IPS DF 6.9 (cell line): ENCODE results near the gene CENPM.

Source experiments
- DNase-seq: peaks from one replicate; pipeline ENCODE4 v3.0.0-alpha.2; 2013; ENCODE audit warnings: low read depth, low spot score
- H3K27ac ChIP-seq: one replicate; pipeline ENCODE4 v1.5.1; 2013; ENCODE audit warnings: low read length, control low read depth
- H3K27me3 ChIP-seq: 2 replicates; pipeline ENCODE4 v1.6.1; 2013; ENCODE audit warnings: mild to moderate bottlenecking, low read length; ENCODE audit not compliant: control insufficient read depth, insufficient read depth
- H3K36me3 ChIP-seq: 2 replicates; pipeline ENCODE4 v1.6.1; 2013; ENCODE audit warnings: low read length; ENCODE audit not compliant: control insufficient read depth, insufficient read depth
- H3K4me1 ChIP-seq: 2 replicates; pipeline ENCODE4 v1.6.1; 2013; ENCODE audit warnings: low read length; ENCODE audit not compliant: control insufficient read depth, insufficient read depth
- H3K4me3 ChIP-seq: 2 replicates; pipeline ENCODE4 v1.5.1; 2013; ENCODE audit warnings: mild to moderate bottlenecking, low read length
- H3K9me3 ChIP-seq: 2 replicates; pipeline ENCODE4 v1.6.1; 2013; ENCODE audit warnings: low read length, inconsistent platforms; ENCODE audit not compliant: control insufficient read depth, insufficient read depth
- WGBS: extraction: QIAGEN DNeasy Blood & Tissue Kit; methylation state at CpG from one replicate; pipeline ENCODE4 v1.1.7; 2013; ENCODE audit warnings: mixed read lengths, missing lambda C conversion rate; ENCODE audit not compliant: insufficient read length, insufficient coverage; 5-methylcytosine and 5-hydroxymethylcytosine counted together

The CENPM gene

DNA sequence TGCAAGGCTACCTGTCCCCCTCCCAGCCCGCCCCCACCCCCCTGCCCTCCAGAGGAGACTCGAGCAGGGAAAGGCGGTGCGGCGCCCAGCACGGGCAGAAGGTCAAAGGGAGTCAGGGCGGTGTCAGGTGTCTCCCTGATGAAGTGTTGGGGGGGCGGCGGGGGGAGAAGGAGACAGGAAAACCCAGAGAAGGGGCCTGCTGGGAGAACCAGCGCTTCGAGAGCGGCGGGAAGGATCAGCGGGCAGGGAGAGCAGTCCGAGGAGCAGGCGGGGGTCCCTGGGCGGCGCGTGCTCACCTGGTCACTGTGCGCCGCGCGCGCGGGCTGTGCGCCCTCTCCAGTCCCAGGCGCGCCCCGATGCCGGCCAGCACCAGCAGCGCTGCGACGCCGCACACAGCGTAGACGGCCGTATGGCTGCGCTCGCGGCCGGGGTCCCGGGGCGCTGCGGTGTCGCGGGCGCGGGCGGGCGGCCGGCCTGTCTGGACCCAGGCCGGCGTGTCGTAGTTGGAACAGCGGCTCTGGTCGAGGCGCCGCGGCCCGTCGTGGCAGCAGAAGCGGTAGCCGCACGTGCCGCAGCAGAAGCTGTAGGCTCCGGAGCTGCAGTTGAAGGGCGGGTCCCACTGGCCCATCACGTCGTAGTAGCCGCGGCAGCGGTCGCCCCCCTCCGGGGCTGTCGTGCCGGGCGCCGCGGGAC is 33.0 kb downstream of the CENPM start:
- no peak for DNase-seq
- H3K4me3 ChIP-seq = peak overlapping the region; percentile 2; the same call in 1 of the 2 replicates
- peaks cover 62% of the 10 kb centered on the region for H3K27me3 ChIP-seq
- no peak overlapping the region for H3K27ac ChIP-seq
- H3K36me3 ChIP-seq = no peaks in the 10 kb centered on the region
- no peaks in the 10 kb centered on the region for H3K9me3 ChIP-seq
- H3K4me1 ChIP-seq = peaks cover 7% of the 10 kb centered on the region
- no CpG with 5 or more reads among the region's 79 CpGs for WGBS

DNA sequence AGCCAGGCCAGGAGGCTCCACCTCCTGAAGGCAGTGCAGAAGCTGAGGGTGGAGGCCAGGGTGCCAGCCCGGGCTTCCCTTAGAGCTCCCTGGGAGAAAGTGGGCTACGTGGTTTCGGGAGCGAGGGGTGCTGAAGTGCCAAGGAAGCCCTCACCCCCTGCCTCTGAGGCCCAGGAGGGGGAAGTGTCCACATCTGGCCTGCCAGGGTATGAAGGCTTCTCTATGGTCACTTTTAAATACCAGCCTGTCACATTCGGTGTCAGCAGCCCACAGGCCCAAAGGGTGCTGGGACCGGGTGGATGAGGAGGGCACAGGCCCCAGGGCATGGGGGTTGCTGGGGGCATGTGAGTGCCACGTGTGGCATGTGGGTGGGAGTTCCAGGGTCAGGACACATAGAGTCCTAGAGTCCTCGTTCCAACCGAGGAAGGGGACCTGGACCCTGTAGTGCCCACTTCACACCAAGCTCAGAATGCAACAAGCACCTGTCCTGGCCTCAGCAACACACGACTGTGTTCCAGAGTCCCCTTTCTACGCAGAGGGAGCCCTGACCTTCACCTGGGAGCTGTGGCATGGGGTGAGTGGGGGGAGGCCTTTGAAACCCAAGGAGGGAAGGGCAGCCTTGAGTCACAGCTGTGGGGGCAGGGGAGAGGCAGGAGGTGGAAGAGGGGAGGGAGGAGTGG is 33.8 kb downstream of the CENPM start:
- WGBS = no CpG with 5 or more reads among the region's 11 CpGs
- H3K27me3 ChIP-seq = peaks cover 61% of the 10 kb centered on the region
- H3K9me3 ChIP-seq = no peaks in the 10 kb centered on the region
- H3K27ac ChIP-seq = no peak overlapping the region
- H3K4me3 ChIP-seq = no peak overlapping the region
- H3K4me1 ChIP-seq = peaks cover 7% of the 10 kb centered on the region
- no peak for DNase-seq
- no peaks in the 10 kb centered on the region for H3K36me3 ChIP-seq

DNA sequence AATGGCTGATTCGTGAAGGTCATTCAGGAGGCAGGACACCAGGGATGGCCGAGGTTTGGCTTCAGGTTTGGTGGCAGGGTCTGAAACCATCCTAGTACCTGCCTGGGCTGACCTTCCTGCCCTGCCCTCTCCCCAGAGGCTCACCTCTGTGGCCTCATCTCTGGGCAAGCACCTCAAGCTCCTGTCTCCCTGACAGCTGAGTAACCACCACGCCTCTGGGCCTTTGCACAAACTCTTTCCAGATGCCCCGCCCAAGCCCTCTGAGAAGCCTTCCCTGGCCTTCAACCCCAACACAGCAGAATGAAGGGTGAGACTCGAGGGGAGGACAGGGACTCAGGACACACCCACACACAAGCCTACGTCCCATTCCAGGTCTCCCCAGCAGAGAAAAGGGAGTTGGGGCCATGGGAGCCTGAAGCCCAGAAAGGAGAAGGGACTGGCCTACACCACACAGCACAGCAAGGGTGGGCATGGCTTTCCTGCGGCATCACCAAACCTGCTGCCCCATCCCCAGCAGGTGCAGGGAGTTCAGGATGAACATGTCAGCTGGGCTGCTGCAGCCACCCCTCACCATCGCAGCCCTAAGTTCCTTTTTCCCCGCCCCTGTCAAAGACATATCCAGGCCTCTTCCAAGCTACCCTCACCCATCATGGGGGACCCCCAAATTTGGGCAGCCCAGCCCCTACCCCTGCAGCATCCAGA is 34.5 kb downstream of the CENPM start:
- Histone ChIP-seq H3K27me3 (peaks cover 60% of the 10 kb centered on the region), H3K9me3 (no peaks in the 10 kb centered on the region), H3K4me3 (no peak overlapping the region), H3K4me1 (peaks cover 10% of the 10 kb centered on the region), H3K27ac (no peak overlapping the region), H3K36me3 (no peaks in the 10 kb centered on the region; the same call in 1 of the 2 replicates)
- no CpG with 5 or more reads among the region's 9 CpGs for WGBS
- DNase-seq = no peak

DNA sequence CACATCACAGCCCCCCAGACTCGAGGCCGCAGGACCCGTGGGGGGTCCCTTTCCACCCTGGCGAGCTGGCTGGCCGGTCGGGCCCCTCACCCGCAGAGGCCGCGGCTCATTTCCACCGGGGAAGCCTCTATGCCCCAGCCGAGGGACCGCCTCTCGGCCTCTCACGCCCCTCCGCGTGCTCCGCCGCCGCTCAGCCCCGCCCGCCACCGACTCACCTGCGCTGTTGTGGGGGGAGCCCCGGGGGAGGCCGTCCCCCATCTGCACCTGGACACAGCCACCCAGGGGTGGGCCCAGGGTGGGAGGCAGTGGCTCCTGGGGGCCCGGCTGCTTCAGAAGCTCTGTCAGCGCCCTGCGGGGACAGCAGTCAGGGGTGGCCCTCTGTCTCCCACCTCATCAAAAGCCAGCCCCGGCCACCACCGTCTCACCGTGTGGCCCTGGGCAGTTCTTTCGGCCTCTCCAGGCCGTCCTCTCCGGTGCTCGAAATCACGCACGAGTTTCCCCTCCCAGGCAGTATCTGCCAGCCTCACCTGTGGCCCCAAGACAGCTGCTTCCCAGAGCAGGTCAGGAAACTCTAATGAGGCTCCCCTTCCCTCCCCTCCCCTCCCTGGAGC is 35.8 kb downstream of the CENPM start:
- no CpG with 5 or more reads among the region's 37 CpGs for WGBS
- peaks cover 50% of the 10 kb centered on the region for H3K27me3 ChIP-seq
- no peak for DNase-seq

DNA sequence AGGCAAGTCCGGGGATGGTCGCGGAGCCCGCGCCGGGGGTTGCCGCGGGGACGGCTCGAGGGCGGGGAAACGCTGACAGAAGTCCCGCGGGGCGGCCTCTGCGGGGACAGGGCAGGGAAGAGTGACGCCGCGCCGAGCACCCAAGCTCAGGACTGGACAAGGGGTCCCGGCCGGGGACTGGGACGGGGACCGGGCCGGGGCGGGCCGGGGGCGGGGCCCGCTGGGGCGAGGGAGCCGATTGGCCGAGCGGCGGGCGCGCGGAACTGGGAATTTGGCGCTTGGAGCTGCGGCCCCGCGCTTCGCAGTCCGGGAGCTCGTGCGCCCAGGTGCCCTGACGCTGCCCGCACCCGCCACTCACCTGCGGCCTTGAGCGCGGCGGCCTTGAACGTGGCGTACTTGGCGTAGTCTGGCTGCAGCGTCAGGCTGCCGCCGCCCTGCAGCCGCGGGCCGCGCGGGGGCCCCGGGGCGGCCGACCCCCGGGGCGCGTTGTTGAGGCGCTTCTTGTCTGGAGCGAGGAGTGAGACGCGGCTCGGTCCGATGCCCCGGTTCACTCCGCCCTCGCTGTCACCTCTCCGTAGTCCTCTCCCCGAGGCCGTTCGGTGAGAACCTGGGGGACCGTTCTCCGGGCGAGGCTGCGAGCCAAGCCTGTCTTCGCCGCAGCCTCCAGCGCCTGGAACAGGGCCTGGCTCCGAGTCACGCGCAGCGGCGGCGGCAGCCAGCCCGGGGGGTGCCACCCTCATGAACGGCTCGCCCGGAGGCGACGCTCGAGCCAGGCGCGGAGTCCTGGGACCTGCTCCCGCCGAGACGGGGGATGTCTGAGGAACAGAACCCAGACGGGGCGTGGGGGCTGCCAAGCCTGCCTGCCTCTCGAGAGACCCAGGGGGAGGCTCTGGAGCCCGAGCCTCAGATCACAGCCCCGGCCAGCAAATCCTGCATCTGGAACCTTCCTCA is 36.6 kb downstream of the CENPM start:
- Histone ChIP-seq H3K9me3 (no peaks in the 10 kb centered on the region), H3K27ac (no peak overlapping the region), H3K4me1 (peaks cover 10% of the 10 kb centered on the region), H3K27me3 (peaks cover 42% of the 10 kb centered on the region), H3K4me3 (peak overlapping the region; percentile 6; the same call in 1 of the 2 replicates), H3K36me3 (peaks cover 4% of the 10 kb centered on the region)
- WGBS = no CpG with 5 or more reads among the region's 112 CpGs
- no peak for DNase-seq

More for the DNA sequence above, 35.8 kb downstream of the CENPM start:
- H3K4me1 ChIP-seq = peaks cover 10% of the 10 kb centered on the region
- H3K36me3 ChIP-seq = no peaks in the 10 kb centered on the region; the same call in 1 of the 2 replicates
- H3K4me3 ChIP-seq = no peak overlapping the region
- H3K9me3 ChIP-seq = no peaks in the 10 kb centered on the region
- no peak overlapping the region for H3K27ac ChIP-seq

DNA sequence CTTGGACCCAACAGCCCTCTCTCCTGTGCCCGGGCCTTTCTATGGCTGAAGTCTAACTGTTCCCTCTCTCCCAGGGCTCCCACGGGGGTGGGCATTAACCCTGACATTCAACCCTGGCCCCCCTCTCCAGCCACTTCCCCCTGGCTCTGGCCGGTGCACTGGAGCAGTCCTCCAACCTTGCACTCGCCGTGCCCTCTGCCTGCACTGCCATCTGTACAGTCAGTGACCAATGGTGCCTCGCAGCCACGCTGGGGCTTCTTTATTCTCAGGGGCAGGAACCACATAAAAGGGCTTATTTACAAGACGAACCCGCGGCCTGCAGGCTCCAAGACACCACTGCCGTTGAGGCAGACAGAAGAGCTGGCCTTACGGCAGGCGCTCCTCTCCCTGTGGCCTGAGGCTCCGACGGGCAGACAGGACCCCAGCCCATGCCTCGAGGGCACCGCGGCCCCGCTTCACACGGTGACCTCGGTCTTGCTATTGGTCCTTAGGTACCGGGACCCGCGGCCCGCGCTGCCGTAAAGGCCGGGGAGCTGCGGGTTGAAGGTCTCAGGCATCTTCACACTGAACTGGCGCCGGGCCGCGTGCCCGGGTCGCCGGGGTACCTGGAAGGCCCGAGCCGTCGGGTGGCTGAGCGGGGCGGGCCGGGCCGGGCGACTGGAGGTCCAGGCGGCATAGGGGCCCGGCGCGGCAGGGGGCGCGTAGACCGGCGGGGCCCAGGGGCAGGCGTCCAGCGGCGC is 37.5 kb downstream of the CENPM start:
- WGBS = no CpG with 5 or more reads among the region's 55 CpGs
- Histone ChIP-seq H3K27me3 (peaks cover 38% of the 10 kb centered on the region), H3K27ac (no peak overlapping the region), H3K4me1 (peaks cover 10% of the 10 kb centered on the region), H3K4me3 (no peak overlapping the region; the same call in 1 of the 2 replicates), H3K9me3 (no peaks in the 10 kb centered on the region), H3K36me3 (peaks cover 13% of the 10 kb centered on the region)
- DNase-seq = no peak

DNA sequence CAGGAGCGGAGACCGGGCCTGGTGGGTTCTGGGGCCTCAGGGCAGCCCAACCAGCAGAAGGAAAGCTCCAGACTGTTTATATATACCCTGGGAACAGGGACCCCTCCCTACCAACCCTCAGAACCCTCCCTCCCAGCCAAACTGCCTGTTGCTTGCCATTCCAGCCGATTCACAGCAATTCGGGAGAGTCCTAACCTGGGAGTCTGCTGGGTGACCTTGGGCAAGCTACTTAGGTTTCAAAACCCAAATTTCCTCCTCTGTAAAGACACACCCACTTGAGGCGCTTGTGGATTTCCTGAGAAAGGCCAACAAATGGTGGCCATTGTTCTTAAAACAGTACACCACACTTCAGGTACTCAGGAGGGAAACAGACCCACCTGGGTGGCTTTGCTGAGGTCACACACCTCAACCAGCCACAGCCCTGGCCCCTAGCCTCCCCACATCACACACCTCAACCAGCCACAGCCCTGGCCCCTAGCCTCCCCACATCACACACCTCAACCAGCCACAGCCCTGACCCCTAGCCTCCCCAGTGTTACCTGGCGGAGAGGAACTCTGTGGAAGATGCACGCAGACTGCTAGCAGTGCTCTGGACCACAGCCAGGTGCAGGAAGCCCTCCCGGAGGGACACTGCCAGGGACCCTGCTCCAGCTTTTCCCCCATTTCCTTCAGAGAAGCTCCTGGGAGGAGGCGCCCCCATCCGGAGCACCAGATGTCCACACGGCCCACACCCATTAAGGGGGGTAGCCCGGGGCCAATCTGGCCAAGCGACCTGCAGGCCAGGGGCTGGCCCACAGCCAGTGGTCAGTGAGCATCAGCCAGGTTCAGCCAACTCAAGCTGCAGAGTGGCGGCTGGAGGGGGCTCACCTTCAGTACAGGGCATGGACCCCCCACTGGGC is 38.3 kb downstream of the CENPM start:
- Histone ChIP-seq H3K4me3 (no peak overlapping the region), H3K27me3 (peaks cover 33% of the 10 kb centered on the region), H3K9me3 (no peaks in the 10 kb centered on the region), H3K27ac (no peak overlapping the region), H3K4me1 (peaks cover 10% of the 10 kb centered on the region), H3K36me3 (peaks cover 15% of the 10 kb centered on the region)
- WGBS = no CpG with 5 or more reads among the region's 14 CpGs
- no peak for DNase-seq

DNA sequence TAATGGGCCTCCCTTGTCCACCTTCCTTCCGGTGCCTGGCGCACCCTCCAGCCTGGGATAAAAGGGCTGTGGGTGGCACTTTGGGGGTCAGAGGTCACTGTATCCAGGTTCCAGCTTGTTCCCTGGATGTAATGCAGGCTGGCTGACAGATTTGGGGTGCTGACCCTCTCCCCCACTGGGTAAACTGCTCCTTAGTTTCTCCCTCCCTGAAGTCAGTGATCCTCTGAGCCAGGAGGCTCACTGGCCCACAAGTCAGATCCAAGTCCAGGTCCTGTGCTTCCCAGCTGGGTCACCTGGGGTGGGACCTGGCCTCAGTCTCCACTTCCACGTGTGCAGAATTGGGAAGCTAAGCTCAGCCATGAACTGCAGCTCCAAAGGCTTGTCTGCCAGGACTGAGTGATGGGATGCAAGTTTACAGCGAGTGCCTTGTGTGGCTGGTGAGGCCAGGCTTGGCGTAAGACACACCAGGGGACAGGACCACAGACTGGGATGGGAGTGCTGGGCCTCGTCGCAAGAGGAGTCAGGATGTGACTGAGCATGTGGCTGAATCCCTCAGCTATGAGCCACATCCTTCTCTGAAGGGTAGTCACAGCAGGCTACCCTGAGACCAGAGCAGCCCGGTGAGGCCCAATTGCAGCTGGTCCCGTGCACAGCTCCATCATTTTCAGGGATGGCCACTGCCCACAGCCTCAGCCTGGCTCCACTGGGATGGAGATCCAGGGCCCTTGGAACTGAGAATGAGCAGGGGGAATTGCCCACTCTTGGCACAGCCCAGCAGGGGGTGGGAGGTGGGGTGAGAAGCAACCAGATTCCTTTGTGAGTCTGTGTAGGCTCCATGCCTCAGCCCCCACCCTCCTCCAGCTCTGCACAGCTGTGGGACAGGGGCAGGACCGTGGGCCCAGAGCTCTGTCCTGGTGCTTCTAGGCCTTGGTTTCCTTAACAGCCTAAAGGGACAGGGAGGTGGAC is 39.2 kb downstream of the CENPM start:
- Histone ChIP-seq H3K36me3 (peaks cover 22% of the 10 kb centered on the region), H3K27ac (no peak overlapping the region), H3K4me1 (peaks cover 8% of the 10 kb centered on the region), H3K4me3 (no peak overlapping the region), H3K9me3 (no peaks in the 10 kb centered on the region), H3K27me3 (peaks cover 24% of the 10 kb centered on the region)
- no peak for DNase-seq
- WGBS = no CpG with 5 or more reads among the region's 10 CpGs
